Calu3 (cell line): ENCODE measurements around the gene RAB28. TPM values are rescaled to one million over a fixed set of nuclear protein-coding genes. Genes with fewer than 3 reads are reported as not detected.
A peak's percentile ranks its signal among the peaks of the same experiment; 100 is the strongest.

ENCODE experiments used
- BruUV-seq: library from RNA; stranded (reverse); fragments of 400-500 nt; replicated peaks from 2 replicates; lab custom pipeline; 2021; lab: Mats Ljungman, UMichigan
- CTCF ChIA-PET: fragments of 300-600 bp; sonication (Branson Sonifier 250); formaldehyde crosslinking; loops from one replicate; lab custom pipeline; 2022; ENCODE audit warnings: antibody characterized with exemption; lab: Charles Lee
- DNase-seq: peaks from one replicate; pipeline ENCODE4 v3.0.0; 2022
- H3K27ac Mint-ChIP-seq: one replicate; pipeline ENCODE4 v1.8.0; 2022; ENCODE audit warnings: mixed read lengths; ENCODE audit not compliant: unreplicated experiment
- H3K27me3 Mint-ChIP-seq: one replicate; pipeline ENCODE4 v1.8.0; 2022; ENCODE audit warnings: mixed read lengths; ENCODE audit not compliant: unreplicated experiment
- H3K36me3 Mint-ChIP-seq: one replicate; pipeline ENCODE4 v1.8.0; 2022; ENCODE audit warnings: mild to moderate bottlenecking, moderate library complexity, mixed read lengths; ENCODE audit not compliant: insufficient read depth, unreplicated experiment
- H3K4me1 Mint-ChIP-seq: one replicate; pipeline ENCODE4 v1.8.0; 2022; ENCODE audit warnings: mild to moderate bottlenecking, low read depth, mixed read lengths; ENCODE audit not compliant: unreplicated experiment
- H3K4me3 Mint-ChIP-seq: one replicate; pipeline ENCODE4 v1.8.0; 2022; ENCODE audit warnings: mild to moderate bottlenecking, low read depth, moderate library complexity, mixed read lengths; ENCODE audit not compliant: unreplicated experiment
- H3K9me3 Mint-ChIP-seq: one replicate; pipeline ENCODE4 v1.8.0; 2022; ENCODE audit warnings: low read depth, mixed read lengths; ENCODE audit not compliant: unreplicated experiment
- intact Hi-C: fragments of 100-400 bp; cut with micrococcal nuclease; formaldehyde crosslinking; loops from one replicate; pipeline ENCODE4 v1.10.0; 2022; ENCODE audit not compliant: unreplicated experiment
- total RNA-seq: library from RNA; stranded (reverse); gene quantifications from 2 replicates; pipeline ENCODE4 v1.2.3, GENCODE V29; 2022
- TF ChIP-seq, protein P1 (sequence below): fragments of 200-600 bp; IDR thresholded peaks from one replicate; pipeline ENCODE4 v1.8.0; 2022; ENCODE audit warnings: antibody characterized with exemption; ENCODE audit not compliant: unreplicated experiment

RAB28 gene
- total RNA-seq, 1 experiment from 2014 or later: 10.6 TPM

DNA sequence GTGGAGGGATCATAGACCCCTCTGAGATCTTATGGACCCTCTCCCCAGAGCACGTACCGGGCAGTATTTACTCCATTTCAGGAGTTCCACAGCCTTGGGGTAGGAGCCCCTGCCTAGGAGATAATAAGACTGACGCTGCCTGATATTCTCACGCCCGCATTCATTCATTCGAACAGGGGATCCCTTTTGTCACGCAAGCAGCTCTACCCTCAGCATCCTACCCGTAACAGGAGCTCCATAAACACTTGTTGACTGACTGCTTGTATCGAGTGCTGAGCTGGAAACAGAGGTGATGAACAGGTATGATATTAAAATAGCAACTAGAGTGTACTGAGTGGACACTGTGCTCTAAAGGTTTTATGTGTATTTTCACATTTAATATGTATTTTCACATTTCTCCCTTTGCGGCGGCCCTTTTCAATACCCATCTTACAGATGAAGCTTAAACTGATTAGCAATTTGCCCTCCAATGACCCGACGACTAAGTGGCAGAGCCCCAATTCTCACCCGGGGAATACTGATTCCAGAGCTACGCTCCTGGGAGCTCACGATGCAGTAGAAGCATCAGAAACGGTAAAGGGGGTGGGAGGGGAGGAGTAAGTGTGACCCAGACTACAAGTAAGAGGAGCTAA, 888 bp downstream of the RAB28 start:
- CTCF ChIA-PET: interaction anchor here (0.6 kb wide), 1 partner anchor 116 kb away, joined by 5 read pairs; no protein-coding TSS in a partner anchor
- intact Hi-C loops: loop anchor here (5.0 kb wide), 1 partner anchor 64 kb away; no protein-coding TSS in a partner anchor
- DNase-seq: peak; percentile 8

GRCh38 chr4:13481569-13481968, 2.6 kb downstream of the RAB28 start:
- H3K4me3 Mint-ChIP-seq: peak overlapping the region; percentile 33
- CTCF ChIA-PET: no interaction called here
- H3K27me3 Mint-ChIP-seq: no peaks in the 10 kb centered on the region
- TF ChIP-seq, protein P1, sequence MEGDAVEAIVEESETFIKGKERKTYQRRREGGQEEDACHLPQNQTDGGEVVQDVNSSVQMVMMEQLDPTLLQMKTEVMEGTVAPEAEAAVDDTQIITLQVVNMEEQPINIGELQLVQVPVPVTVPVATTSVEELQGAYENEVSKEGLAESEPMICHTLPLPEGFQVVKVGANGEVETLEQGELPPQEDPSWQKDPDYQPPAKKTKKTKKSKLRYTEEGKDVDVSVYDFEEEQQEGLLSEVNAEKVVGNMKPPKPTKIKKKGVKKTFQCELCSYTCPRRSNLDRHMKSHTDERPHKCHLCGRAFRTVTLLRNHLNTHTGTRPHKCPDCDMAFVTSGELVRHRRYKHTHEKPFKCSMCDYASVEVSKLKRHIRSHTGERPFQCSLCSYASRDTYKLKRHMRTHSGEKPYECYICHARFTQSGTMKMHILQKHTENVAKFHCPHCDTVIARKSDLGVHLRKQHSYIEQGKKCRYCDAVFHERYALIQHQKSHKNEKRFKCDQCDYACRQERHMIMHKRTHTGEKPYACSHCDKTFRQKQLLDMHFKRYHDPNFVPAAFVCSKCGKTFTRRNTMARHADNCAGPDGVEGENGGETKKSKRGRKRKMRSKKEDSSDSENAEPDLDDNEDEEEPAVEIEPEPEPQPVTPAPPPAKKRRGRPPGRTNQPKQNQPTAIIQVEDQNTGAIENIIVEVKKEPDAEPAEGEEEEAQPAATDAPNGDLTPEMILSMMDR: no peak
- H3K4me1 Mint-ChIP-seq: peaks cover 9% of the 10 kb centered on the region
- H3K36me3 Mint-ChIP-seq: peaks cover 28% of the 10 kb centered on the region
- DNase-seq: no peak
- H3K9me3 Mint-ChIP-seq: no peaks in the 10 kb centered on the region
- intact Hi-C loops: loop anchor here (5.0 kb wide), 1 partner anchor 66 kb away; no protein-coding TSS in a partner anchor
- no TSS peak for BruUV-seq
- peak overlapping the region; percentile 28 for H3K27ac Mint-ChIP-seq

More for the DNA sequence above, 888 bp downstream of the RAB28 start:
- no TSS peak for BruUV-seq
- Mint-ChIP-seq H3K36me3 (peaks cover 28% of the 10 kb centered on the region), H3K27ac (peak overlapping the region; percentile 60), H3K4me3 (peak overlapping the region; percentile 87), H3K4me1 (peaks cover 9% of the 10 kb centered on the region), H3K27me3 (no peaks in the 10 kb centered on the region), H3K9me3 (no peaks in the 10 kb centered on the region)
- TF ChIP-seq, protein P1: no peak

DNA sequence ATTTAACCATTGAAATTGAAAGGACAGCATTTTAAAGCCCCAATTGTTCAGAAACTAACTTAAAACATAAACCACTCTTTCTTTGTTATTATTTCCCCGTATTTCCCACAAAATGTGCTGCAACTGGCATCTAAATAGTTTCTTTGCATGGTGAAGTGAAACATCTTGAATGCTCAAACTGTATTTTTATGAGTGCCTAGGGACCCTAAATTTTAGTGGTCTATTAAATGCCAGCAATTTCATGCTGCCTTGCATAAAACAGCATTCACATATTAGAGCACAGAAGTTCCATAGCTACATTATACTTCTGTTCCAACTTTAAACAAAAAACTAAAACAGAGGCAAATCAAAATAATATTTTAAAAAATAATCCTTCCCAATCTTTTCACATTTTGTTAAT, 5.4 kb downstream of the RAB28 start:
- no peak for DNase-seq
- no peaks in the 10 kb centered on the region for H3K27me3 Mint-ChIP-seq
- peaks cover 13% of the 10 kb centered on the region for H3K36me3 Mint-ChIP-seq
- H3K4me3 Mint-ChIP-seq: no peak overlapping the region
- no TSS peak for BruUV-seq
- no peak overlapping the region for H3K27ac Mint-ChIP-seq
- H3K4me1 Mint-ChIP-seq: peaks cover 9% of the 10 kb centered on the region
- CTCF ChIA-PET: no interaction called here
- intact Hi-C loops: no loop called here
- TF ChIP-seq, protein P1: no peak
- H3K9me3 Mint-ChIP-seq: no peaks in the 10 kb centered on the region

DNA sequence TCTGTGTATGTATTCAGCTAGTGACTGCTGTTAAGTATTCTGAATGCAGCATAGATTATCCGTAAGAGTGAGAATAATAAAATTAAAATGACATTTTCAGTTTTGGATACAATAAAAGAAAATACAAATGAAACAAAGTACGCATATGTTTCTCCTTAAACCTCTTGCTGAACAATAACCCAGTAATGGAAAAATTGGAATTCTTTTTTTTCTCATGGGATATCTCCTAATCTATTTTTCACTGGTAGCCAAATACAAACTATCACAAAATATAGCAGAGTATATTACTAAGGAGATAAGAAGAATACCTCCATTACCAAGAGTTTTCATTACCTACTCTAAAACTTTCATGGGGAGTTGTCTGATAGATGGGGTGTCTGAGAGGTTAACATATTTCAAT, 6.0 kb downstream of the RAB28 start:
- DNase-seq: no peak
- TF ChIP-seq, protein P1: no peak
- H3K4me3 Mint-ChIP-seq: no peak overlapping the region
- no TSS peak for BruUV-seq
- H3K9me3 Mint-ChIP-seq: no peaks in the 10 kb centered on the region
- intact Hi-C loops: no loop called here
- H3K27ac Mint-ChIP-seq: no peak overlapping the region
- H3K27me3 Mint-ChIP-seq: no peaks in the 10 kb centered on the region
- peaks cover 9% of the 10 kb centered on the region for H3K4me1 Mint-ChIP-seq
- CTCF ChIA-PET: no interaction called here
- peaks cover 7% of the 10 kb centered on the region for H3K36me3 Mint-ChIP-seq
